HG03159 (cell line): ENCODE measurements around the gene ZIC4.

Experiments
- ATAC-seq: cut with Tn5 transposase; IDR thresholded peaks from one replicate; pipeline ENCODE4 v1.9.1; 2021; ENCODE audit warnings: mild to moderate bottlenecking, moderate library complexity; ENCODE audit not compliant: unreplicated experiment

The ZIC4 gene

DNA sequence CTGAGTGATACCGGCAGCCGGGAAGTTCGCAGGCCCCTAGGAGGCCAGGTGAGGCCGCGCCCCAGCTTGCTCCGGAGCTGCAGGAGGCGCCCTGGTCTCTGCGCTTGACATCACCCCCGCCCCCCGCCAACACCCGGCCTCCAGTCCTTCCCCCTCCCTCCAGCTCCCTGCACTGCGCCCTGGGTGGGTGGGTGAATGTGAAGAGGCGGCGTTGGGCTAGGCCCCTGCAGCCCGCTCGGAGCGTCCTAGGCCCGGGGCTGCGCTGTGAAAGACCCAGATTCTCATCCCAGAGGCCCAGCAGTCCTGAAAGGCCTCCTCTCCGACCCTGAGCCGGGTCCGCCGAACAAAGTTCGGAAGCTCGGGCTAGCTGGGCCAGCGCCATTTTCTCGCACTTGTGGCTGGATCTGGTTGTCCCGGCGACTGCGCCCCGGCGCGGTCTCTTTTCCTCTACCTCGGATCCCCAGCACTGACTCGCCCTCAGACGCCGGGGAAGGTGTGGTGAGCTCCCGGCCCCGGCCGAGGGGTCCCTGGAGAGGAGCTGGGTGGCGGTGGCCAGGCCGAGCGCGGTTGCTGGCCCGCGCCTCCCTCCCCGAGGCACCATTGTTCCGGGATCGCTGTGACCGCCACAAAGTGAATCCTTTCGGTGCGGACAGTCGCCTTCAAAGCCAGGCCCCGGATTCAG is 12.9 kb downstream of the ZIC4 start:
- ATAC-seq: no peak

DNA sequence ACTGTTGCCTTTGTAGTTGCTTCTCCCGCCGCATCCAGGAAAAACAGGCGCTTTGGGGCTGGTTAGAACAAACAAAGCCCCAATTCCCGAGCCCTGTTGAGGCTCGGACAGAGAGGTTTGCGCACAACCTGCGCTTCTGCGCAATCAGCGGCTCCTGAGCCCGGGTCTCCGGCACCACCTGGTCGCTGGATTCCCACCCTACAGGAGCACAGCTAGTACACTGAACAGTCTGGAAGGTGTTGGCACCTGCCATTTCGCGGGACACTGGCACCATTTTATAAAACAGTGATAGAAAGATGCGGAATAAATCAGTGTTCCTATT is 13.8 kb downstream of the ZIC4 start:
- no peak for ATAC-seq

DNA sequence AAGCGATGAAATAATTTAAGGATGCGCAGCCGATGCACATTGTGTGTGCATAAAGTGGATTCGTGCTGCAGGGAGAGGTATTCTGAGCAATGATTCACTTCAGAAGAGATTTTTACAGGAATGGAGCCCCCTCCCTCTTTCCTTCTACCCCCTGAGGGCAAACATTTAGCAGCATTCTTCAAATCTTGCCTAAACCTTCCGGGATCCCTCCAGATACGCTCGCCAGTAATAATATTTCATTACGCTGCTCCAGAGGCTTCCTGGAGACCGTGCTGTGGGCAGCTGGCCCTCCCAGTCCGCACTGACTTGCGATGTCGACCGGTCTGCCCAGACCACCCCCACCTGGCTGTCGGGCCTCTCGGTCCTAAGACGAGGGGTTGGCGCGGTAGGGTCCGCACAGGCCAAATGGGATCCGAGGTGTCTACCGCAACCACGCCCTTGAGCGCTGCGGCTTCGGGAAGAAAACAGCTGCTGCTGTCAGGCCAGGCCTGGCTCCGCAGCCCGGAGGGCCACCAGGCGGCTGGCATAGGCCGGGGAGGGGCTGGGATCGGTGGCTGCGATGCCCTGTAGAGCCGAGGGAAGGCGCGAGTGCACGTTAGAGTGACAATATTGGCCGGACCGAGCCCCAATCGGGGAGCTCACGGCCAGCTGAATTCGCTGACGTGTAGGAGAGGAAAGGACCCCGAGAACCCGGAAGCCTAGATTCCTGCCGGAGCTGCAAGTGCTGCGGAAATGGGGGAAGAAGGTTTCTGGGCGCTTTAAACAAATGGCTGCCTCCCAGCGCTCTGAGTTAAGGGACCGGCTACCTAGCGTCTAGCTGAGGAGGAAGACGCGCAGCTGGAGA is 14.3 kb downstream of the ZIC4 start:
- no peak for ATAC-seq

DNA sequence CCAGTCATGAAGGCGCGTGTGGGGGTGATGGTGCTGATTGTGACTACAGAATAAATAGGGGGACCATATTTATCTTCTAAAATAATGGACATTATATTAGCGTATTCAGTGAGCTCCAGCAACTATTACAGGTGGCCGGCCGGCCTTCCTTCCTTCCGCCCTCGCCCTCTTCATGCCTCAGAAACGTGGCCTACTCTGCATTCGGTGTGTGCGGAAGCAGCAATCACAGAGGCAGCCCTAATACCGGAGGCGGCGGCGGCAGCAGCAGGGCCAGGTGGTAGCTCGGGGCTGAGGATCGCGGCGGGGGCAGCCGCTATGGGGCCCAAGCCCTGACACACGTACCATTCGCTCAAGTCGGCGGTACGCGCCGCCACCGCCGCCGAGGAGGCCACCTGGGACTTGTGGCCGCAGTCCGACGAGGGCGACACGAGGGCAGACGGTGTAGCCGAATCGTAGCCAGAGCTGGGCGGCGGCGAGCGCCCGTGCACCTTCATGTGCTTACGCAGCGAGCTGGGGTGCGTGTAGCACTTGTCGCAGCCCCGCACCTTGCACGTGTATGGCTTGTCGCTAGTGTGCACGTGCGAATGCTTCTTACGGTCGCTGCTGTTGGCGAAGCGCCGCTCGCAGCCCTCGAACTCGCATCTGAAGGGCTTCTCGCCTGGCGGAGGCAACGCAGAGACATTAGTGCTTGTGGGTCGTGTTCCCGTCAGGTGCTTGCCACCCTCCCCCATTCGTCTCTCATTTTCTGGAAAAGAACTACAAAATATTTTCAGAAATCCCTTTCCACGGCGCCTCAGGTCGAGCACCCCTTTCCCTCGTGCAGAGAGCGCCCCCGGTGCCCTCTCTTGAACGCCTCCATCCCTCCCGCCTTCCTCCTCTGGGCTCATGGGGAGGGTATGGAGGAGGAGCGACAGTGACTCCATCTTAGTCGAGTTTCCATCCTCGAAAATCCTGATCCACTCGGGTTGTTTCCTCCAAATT is 15.5 kb downstream of the ZIC4 start:
- ATAC-seq: no peak

DNA sequence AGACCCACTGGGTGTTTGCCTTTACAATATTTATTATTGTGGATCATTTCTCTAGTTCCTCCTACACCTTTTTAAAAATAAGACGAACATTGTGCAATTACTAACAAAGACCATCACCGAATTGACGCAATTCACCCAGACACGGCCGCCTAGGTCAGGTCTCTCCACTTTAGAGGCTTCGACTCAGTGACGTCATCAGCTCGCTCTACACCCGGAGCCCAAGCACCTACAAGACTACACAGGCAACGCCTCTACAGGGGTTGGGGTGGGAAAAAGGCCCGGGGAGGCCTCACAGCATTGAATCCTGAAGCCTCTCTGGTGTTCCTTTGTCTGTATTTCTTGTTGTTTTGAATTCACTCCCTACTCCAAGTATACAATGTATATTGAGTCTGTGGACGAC is 16.6 kb downstream of the ZIC4 start:
- ATAC-seq: no peak

DNA sequence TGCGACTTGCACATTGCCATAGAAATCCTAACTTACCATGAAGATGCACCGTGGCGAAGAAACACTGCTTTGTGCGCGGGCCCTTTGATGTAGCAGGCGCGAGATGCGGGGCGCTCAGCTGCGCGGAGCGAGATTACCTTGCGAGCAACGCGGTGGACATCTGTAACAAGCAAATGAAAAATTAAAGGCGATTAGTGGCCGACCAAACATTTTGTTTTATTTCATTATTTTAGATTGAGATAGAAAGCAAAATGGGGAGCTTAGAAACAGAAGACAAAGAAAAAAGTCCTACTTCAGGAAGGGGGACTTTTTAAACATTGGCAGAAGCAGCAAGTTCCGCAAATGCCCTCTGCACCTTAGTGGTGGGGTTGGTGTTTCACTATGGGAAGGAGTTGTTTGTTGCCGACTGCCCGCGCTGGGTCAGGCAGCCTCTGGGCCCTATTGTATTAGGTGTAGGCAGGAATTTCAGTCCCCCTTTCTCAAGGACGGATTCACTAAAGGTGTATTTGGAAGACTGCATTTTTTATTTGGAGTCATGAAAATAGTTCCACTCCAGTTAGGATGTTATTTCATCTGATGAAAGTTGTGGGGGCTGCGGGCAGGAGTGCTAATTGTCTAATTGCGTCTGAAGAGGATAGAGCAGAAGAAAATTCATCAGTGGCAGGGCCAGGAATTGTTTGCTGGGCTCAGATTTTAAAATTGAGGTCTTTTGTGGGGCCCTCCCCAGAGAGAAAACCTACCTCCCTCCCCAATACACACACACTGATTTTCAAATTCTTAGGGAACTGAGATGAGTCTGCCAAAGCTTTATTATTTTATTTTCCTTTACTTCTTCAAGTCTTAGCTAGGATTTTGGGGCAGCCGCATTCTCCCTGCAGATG is 17.4 kb downstream of the ZIC4 start:
- ATAC-seq: no peak

DNA sequence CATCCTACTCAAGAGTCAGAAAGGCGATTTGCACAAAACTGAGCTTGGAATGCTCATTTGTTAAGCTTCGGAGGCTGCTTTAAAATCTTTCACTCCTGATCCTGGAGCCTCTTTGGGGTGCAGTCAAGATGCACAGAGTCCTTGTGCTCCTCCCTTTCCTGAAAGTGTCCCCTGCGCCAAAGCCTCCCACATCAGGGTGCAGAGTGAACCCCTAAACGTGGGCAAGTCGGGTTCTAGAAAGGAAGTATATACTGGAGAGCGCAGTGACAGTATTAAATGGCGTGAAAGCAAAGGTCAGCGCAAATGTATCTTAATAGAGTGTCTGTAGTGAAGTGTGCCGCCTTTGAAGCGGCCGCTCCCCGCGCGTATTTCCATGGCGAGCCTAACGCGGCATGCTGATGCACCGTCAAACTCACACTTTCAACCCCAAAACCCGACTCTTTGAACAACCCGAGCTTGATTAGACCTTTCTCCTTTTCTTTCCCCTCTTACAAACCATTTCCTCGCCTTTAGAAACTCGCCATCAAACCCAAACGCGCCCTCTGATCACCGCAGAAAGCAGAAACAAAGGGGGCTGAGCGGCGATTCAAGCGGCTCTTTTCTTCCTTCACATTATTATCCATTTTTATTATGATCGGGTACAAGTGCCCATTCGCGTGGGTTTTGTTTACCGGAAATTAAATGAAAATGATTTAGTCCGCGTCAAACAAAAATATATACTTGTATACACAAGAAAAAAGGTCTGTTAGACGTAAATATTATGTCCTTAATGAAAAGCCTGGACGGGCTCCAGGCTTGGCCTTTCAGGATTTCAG is 18.3 kb downstream of the ZIC4 start:
- ATAC-seq: no peak

DNA sequence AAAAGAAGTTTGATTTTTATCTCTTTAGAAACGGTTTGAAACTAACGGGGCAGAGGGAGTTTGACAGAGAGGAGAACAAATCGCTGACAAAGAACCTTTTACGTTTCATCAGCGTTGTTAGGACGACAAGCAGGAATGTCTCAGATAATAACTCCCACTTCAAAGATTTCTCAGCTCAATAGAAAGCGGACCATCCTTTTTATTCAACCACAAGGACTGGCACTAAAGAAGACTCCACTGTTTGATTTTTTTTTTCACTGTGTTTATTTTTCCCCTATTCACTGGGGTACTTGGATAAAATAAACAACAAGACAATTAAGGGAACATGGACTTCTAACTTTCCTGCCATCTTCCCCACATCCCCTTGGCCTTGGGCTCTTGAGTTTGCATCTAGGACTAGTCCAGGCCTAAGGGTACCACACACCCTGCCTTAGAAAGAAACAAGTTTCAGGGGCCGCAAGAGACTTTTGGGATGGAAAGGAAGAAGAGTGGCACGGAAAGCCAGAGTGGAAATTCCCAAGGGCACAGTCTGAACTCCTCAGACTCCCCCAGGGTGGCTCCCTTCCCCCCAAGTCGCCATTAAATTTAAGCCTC is 19.0 kb downstream of the ZIC4 start:
- no peak for ATAC-seq

DNA sequence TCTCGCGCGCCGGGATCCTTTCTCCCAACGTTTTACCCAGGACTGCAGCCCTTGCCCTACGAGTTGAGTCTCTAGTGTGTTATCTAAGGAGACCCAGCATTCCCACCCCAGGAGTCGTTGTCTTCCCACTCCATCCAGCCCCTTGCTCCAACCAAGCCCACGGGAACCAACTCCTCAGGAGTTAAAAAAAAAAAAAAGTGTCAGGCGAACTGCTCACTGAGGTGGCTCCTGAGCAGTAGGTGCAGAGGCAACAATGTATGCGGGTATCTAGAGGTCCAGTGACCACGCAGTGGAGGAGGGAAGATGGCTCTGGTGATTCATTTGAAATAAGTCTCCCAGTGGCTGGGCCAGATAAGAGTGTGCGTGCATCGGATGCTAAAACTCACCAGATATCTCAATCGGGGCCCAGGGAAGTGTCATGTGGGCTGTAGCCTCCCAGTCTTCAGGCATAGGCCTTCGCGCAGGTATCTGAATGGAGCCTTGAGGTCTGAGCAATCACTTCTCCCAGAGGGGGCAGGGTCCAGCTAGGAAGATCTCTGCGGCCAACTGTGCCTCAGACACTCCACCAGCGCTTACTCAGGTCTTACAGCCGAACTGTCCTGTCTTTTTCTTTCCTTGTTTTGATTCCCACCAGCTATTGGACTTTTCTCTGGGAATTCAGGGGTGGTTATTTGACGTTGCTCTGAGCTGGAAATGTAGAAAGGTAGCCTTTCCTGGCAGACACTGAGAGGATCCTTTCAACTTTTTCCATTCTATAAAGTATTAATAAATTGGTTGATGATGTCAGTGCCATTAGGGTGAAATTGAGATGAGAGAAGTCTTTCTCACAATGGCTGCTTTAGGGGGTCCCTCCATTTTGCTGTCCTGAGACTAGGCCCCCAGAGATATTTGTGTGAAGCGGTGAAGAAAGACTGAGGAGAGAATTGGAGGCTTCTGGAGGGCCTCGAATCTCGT is 21.0 kb downstream of the ZIC4 start:
- no peak for ATAC-seq

DNA sequence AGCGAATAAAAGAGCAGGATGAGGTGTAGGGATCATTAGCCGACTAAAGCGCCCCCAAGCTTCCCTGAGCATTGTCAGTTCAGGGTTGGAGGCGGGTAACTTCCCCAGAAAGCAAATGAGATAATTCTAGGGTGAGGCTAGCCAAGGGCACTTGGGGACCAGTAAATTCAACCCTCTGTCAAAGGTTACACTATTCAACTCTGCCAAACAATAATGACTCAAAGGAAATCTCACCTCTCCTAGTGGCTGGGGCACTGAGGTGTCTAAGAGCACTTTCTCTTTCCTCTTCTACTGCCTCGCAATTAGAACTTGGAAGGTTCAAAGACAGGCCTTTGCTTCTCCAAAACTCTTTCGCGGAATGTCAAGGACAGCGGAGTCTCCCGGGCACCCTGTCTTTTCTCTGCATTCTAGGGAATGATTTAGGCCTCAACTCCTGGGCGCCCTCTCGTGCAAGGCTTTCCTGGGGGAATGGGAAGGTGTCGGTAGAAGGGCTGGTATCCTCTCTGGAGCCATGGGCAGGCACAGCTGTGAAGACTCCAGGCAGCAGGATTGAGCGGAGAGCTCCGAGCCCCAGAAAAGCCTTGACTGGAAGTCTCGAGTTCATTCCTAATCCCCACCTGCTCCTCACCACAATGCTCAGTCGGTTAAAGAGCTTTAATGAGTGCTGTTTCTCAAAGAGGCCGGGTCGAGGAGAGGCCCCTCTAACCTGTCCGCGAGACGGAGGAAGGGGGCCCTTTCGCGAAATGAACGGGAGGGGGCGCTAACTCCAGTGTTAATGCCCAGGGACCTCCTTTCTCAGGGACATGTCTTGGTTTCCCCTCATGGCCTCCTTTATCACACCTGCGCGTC is 21.9 kb downstream of the ZIC4 start:
- ATAC-seq: no peak

DNA sequence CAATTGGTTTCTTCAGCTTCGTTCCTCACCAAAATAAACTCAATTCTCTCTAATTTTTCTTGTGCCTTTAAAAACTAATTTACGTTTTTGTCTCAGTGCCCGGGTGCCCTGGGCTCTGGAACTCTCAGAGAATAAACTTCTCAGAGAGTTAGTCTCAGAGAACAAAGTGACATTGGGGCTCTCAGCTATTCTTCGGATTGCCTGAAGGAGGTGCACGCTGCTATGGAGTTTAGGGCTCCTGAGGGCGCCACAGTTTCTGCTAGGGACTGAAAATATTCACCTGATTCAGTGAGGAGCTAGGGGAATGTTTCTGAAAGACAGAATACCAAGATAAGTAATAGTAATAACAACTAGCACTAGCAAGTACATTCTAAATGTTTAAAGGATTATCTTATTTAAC is 22.7 kb downstream of the ZIC4 start:
- ATAC-seq: no peak

DNA sequence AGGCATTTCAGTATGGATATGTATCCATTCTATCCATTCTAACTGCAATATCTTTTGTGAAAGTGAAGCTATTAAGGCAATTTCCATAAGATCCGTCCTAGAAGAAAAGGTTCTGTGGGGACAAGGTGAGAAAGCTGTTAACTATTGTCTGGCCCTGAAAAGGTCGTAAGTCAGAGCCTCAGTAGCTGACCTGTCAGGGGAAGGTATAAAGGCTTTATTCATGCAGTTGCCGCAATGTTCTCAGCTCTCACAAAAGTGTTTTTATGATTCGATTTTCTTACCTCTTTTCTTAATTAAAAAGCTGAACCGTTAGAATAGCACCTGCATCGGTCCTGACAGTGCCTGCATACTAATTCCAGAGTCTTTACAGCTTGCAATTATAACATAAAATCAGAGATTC is 24.7 kb downstream of the ZIC4 start:
- no peak for ATAC-seq

DNA sequence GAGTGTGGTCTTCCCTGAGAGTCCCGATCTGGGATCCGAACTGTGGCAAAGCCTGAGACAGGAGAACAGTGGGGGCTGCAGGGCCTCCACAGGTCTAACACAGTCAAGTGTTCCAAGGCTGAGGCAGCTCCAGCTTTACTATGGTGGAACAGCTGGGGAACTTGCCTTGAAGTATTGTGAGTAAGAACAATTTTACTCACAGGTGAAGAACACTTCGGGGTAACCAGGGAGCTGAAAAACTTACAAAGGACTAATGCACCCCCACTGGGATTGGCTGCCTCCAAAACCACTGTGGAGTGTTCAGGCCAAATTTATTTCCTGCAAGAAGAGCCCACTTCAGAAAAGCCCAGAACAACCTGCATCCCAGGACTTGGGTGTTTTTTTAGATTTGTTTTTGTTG is 25.4 kb downstream of the ZIC4 start:
- ATAC-seq: no peak

DNA sequence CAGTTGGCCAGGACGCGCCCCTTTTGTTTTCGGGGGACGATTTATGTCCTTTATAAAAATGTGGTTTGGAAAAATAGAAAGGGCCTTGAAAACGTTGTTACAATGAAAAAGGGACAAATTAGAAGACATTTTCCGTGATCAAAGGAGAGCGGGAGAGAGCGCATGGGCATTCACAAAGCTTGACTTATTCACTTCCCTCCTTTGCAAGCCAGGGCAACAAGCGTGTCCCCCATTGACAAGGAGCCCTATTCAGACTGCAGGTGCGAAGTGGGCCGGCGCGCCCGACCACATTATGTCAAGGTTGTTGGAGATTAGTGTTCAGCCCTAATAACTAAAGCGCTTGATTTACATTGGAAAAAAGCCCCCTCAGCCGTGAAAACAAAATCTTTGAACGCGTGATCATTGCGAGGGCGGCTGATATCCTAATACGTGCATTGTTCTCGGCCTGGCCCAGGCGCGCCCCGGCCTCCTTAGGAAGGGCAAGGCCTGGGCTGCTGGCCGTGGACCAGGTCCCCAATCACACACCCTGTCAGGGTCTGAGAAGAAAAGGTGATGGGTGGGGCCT is 25.9 kb downstream of the ZIC4 start:
- no peak for ATAC-seq

DNA sequence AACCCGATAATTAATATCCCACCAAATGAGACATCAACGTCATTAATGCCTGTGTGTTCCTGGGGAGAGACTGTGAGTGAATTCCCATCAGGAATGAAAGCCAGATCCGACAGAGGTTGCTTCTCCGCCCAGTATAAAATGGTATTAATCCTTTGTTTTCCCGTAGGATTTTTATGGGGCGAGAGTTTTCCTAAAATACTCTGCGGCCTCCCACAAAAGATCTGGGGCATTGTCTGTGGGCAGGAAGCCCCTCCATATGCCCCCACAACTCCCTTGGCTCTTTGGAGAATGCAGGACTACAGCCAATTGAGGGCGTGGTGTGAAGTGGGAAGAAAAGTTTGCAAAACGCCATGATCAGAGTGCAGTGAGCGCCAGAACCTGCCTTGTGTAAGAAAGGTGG is 26.7 kb downstream of the ZIC4 start:
- ATAC-seq: no peak

DNA sequence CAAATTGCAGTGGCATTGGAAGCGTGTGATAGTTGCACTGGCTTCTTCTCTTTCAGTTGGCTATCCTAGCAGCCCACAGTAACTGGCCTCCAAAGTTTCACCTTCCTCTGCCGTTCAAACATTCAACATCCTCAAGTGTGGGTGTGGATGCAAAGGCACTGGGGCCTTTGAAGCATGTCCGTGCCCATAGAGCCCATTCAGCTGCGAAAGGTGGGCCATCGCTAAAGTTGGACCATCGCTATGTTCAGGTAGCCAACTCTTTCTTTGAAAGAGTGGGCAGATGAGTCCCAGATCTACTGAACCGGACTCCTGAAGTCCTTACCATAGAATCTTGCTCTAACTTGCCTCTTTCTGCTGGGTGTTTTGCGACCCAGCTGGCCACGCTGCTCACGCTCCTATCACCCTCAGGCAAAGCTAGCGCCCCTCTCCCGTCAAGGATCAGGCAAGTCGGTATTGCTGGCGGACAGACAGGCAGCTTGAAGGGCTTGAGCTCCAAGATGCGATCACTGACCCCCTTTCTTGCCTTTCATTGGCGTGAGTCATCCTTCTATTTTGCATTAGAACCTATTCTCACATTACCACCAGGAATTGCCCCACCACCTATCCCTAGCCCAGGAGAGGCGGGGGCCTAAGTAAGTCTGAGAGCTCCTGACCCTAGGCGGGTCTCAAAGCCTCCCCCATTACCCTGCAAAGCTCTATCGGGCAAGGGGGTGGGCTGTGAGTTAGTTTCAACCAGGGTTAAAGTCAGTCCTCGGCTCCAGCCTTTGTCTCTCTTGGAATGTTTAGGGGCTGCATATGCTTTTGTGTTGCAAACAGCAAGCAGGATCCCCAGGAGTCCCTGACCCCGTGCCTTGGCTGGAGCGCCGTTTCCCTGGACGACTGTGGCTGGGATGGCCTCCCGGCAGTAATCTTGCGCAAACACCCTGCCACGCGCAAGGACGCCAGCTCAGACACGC is 28.7 kb downstream of the ZIC4 start:
- ATAC-seq: no peak
